HCT116 (cell line): Measurements from ENCODE around the gene PTGER1. TPM values are rescaled to one million over a fixed set of nuclear protein-coding genes. Genes with fewer than 3 reads are reported as not detected.

ENCODE experiments used
- ATAC-seq: fragments of 200-7000 bp; cut with Tn5 transposase; 2 replicates; pipeline ENCODE4 v1.9.1; 2020; ENCODE audit warnings: mild to moderate bottlenecking, moderate library complexity
- BruUV-seq: library from RNA; stranded (reverse); fragments of 400-500 nt; replicated peaks from 2 replicates; lab custom pipeline; 2021; lab: Mats Ljungman, UMichigan
- CTCF ChIA-PET: fragments of 300-600 bp; sonication (Branson Sonifier 250); formaldehyde crosslinking; loops from one replicate; lab custom pipeline; 2021; ENCODE audit warnings: antibody characterized with exemption; lab: Charles Lee
- POLR2A ChIA-PET: fragments of 300-600, 350-600 bp; sonication (Branson Sonifier 250); formaldehyde crosslinking; loops from one replicate; lab custom pipeline; 2021; ENCODE audit warnings: antibody characterized with exemption; lab: Charles Lee
- RAD21 ChIA-PET, 2 experiments: fragments of 300-600 bp; sonication (Branson Sonifier 250); formaldehyde crosslinking; loops; one replicate each; lab custom pipeline; 2023; ENCODE audit warnings: low total read pairs in 2 of 2; ENCODE audit not compliant: uncharacterized antibody in 2 of 2, unreplicated experiment in 2 of 2, low non-redundant PET in 1 of 2; lab: Charles Lee
- DNase-seq: peaks from one replicate; pipeline ENCODE4 v3.0.0-alpha.2; 2010; ENCODE audit warnings: low read depth, low spot score
- H2AFZ ChIP-seq: fragments of 200-600 bp; shearing (Covaris generic), sonication (generic); 2 replicates; pipeline ENCODE4 v1.6.1; 2017; ENCODE audit warnings: low read depth, mixed run types, mixed read lengths, antibody characterized with exemption, low read length; ENCODE audit not compliant: poor library complexity, severe bottlenecking
- H3K27ac ChIP-seq: 2 replicates; pipeline ENCODE4 v1.5.1; 2012; ENCODE audit warnings: low read depth, low read length
- H3K27me3 ChIP-seq: fragments of 200-600 bp; sonication (generic); 2 replicates; pipeline ENCODE4 v1.6.1; 2016; ENCODE audit warnings: mixed run types, low read length, mixed read lengths; ENCODE audit not compliant: insufficient read depth
- H3K36me3 ChIP-seq, 2 experiments: fragments of 200-500 bp in 1 of 2; fragments of 200-600 bp in 1 of 2; sonication (Bioruptor generic) in 1 of 2; sonication (generic) in 1 of 2; 2 replicates each; pipeline versions ENCODE4 v1.5.1 to v1.6.1; 2014 to 2016; ENCODE audit warnings: low read length in 2 of 2, inconsistent platforms in 1 of 2, mixed read lengths in 1 of 2, mixed run types in 1 of 2; ENCODE audit not compliant: insufficient read depth in 2 of 2, control insufficient read depth in 1 of 2
- H3K4me1 ChIP-seq, 2 experiments: fragments of 200-600 bp in 1 of 2; sonication (generic) in 1 of 2; 2 replicates each; pipeline versions ENCODE4 v1.5.1 to v1.6.1; 2012 to 2017; ENCODE audit warnings: low read length in 2 of 2, inconsistent platforms in 1 of 2, mild to moderate bottlenecking in 1 of 2, mixed read lengths in 1 of 2, mixed run types in 1 of 2, moderate library complexity in 1 of 2; ENCODE audit not compliant: insufficient read depth in 2 of 2, control insufficient read depth in 1 of 2
- H3K4me2 ChIP-seq: fragments of 200-600 bp; sonication (generic); 2 replicates; pipeline ENCODE4 v1.6.1; 2017; ENCODE audit warnings: mixed run types, low read length, mixed read lengths
- H3K4me3 ChIP-seq, 2 experiments: fragments of 200-600 bp in 1 of 2; sonication (generic) in 1 of 2; replicated peaks in 1 of 2; 2 replicates each; pipeline ENCODE4 v1.5.1; 2011 to 2016; ENCODE audit warnings: low read length in 2 of 2, control low read depth in 1 of 2, low read depth in 1 of 2, mild to moderate bottlenecking in 1 of 2, mixed read lengths in 1 of 2, mixed run types in 1 of 2
- H3K79me2 ChIP-seq: fragments of 200-600 bp; sonication (generic); 2 replicates; pipeline ENCODE4 v1.6.1; 2017; ENCODE audit warnings: mild to moderate bottlenecking, mixed run types, low read length, moderate library complexity, mixed read lengths; ENCODE audit not compliant: insufficient read depth
- H3K9ac ChIP-seq: fragments of 200-600 bp; sonication (generic); 2 replicates; pipeline ENCODE4 v1.6.1; 2016; ENCODE audit warnings: low read length, mixed read lengths
- H3K9me2 ChIP-seq: fragments of 200-600 bp; sonication (generic), shearing (Covaris generic); 2 replicates; pipeline ENCODE4 v1.6.1; 2017; ENCODE audit warnings: mixed run types, mild to moderate bottlenecking, moderate library complexity; ENCODE audit not compliant: insufficient read depth
- H3K9me3 ChIP-seq, 2 experiments: fragments of 200-500 bp in 1 of 2; fragments of 200-600 bp in 1 of 2; sonication (Bioruptor generic) in 1 of 2; sonication (generic) in 1 of 2; 2 replicates each; pipeline ENCODE4 v1.6.1; 2014 to 2017; ENCODE audit warnings: low read length in 2 of 2, mixed read lengths in 2 of 2, inconsistent platforms in 1 of 2, low read depth in 1 of 2, mild to moderate bottlenecking in 1 of 2, mixed run types in 1 of 2, moderate library complexity in 1 of 2; ENCODE audit not compliant: control insufficient read depth in 1 of 2, insufficient read depth in 1 of 2
- H4K20me1 ChIP-seq: fragments of 200-600 bp; sonication (generic), shearing (Covaris generic); 2 replicates; pipeline ENCODE4 v1.6.1; 2017; ENCODE audit warnings: mixed run types, mild to moderate bottlenecking, moderate library complexity; ENCODE audit not compliant: insufficient read depth
- ATF3 ChIP-seq: IDR thresholded peaks from 2 replicates; pipeline ENCODE4 v1.6.1; 2012
- CBX3 ChIP-seq: IDR thresholded peaks from 2 replicates; pipeline ENCODE4 v1.6.1; 2012; ENCODE audit warnings: low read depth
- CTCF ChIP-seq, 3 experiments: fragments of 200-600 bp in 1 of 3; sonication (generic) in 1 of 3; IDR thresholded peaks in 2 of 3; conservative IDR thresholded peaks in 1 of 3; 2 replicates each; pipeline ENCODE4 v1.5.1; 2012 to 2017; ENCODE audit warnings: low read depth in 2 of 3, low read length in 2 of 3, antibody characterized with exemption in 1 of 3, borderline replicate concordance in 1 of 3, control low read depth in 1 of 3, mild to moderate bottlenecking in 1 of 3, mixed read lengths in 1 of 3, mixed run types in 1 of 3, moderate library complexity in 1 of 3; ENCODE audit not compliant: insufficient read depth in 1 of 3
- EGR1 ChIP-seq: IDR thresholded peaks from 2 replicates; pipeline ENCODE4 v1.6.1; 2012; ENCODE audit warnings: low read depth
- EZH2phosphoT487 ChIP-seq: fragments of 200-600 bp; IDR thresholded peaks from 2 replicates; pipeline ENCODE4 v1.6.1; 2018; ENCODE audit warnings: antibody characterized with exemption, borderline replicate concordance
- FOSL1 ChIP-seq: IDR thresholded peaks from 2 replicates; pipeline ENCODE4 v1.6.1; 2012; ENCODE audit warnings: low read depth
- MAX ChIP-seq: IDR thresholded peaks from 2 replicates; pipeline ENCODE4 v1.6.1; 2012
- SIN3A ChIP-seq: IDR thresholded peaks from 2 replicates; pipeline ENCODE4 v1.6.1; 2012; ENCODE audit warnings: low read depth
- SRF ChIP-seq: IDR thresholded peaks from 2 replicates; pipeline ENCODE4 v1.6.1; 2012; ENCODE audit warnings: low read depth
- TCF7L2 ChIP-seq: IDR thresholded peaks from 2 replicates; pipeline ENCODE4 v1.7.0; 2011; ENCODE audit warnings: borderline replicate concordance, inconsistent platforms; ENCODE audit not compliant: insufficient read depth, insufficient read length; ENCODE audit errors: extremely low read depth
- YY1 ChIP-seq: IDR thresholded peaks from 2 replicates; pipeline ENCODE4 v1.6.1; 2011; ENCODE audit warnings: low read length, low read depth, moderate library complexity, mild to moderate bottlenecking; ENCODE audit not compliant: insufficient replicate concordance; ENCODE audit errors: extremely low read depth
- ZBTB33 ChIP-seq: IDR thresholded peaks from 2 replicates; pipeline ENCODE4 v1.6.1; 2011; ENCODE audit warnings: mild to moderate bottlenecking, low read length, moderate library complexity; ENCODE audit not compliant: insufficient replicate concordance; ENCODE audit errors: extremely low read depth
- intact Hi-C: fragments of 100-400 bp; cut with micrococcal nuclease; formaldehyde crosslinking; loops from 2 replicates; pipeline ENCODE4 v1.10.0; 2022
- total RNA-seq: library from RNA; stranded (reverse); gene quantifications from one replicate; pipeline ENCODE4 v1.2.1, GENCODE V29; 2021; ENCODE audit not compliant: unreplicated experiment

Gene PTGER1
- total RNA-seq, 1 experiment from 2014 or later, result 1.1 TPM

- RAD21 ChIA-PET, result no interaction called here
- H3K9ac ChIP-seq, result no peak overlapping the region
- POLR2A ChIA-PET, result no interaction called here
- H3K4me2 ChIP-seq, result no peak overlapping the region
- intact Hi-C loops, result no loop called here
- H3K4me3 ChIP-seq, result no peak overlapping the region
- peaks cover 43% of the 10 kb centered on the region for H3K79me2 ChIP-seq
- no peaks in the 10 kb centered on the region for H3K9me3 ChIP-seq
- CTCF ChIA-PET, result no interaction called here
- BruUV-seq, result no TSS peak
- H3K9me2 ChIP-seq, result no peaks in the 10 kb centered on the region
- no peak for DNase-seq
- no peaks in the 10 kb centered on the region for H3K27me3 ChIP-seq
- no peak overlapping the region; the same call in 1 of the 2 replicates for H3K27ac ChIP-seq
- no peaks in the 10 kb centered on the region for H4K20me1 ChIP-seq
- TF ChIP-seq SRF (no peak), YY1 (no peak), ZBTB33 (no peak), CTCF (IDR thresholded peaks at IDR 0.05 in 2 of 3, conservative IDR thresholded peaks at IDR 0.05 in 1 of 3; ENCODE audit: borderline replicate concordance in 1 of 3, insufficient read depth in 1 of 3, low read depth in 2 of 3, low read length in 2 of 3) (no peak), ATF3 (no peak), FOSL1 (no peak), EGR1 (no peak), SIN3A (no peak), MAX (no peak), EZH2phosphoT487 (no peak), TCF7L2 (no peak), CBX3 (no peak)
- no peak for ATAC-seq
- H2AFZ ChIP-seq, result no peak overlapping the region
- H3K36me3 ChIP-seq, result peaks cover 24 to 29% of the 10 kb centered on the region in 2 experiments
- peaks cover 0 to 5% of the 10 kb centered on the region in 2 experiments; a peak in 1 of 4 replicates for H3K4me1 ChIP-seq
These were observed 33.9 kb downstream of the PTGER1 start for GRCh38 chr19:14441041-14441938.
